Naive B cell (primary cell): ENCODE data around the gene SMC3. TPM values are rescaled to one million over a fixed set of nuclear protein-coding genes. Genes with fewer than 3 reads are reported as not detected.
"Not testable (repeated sequence)": the region's sequence is repeated elsewhere in the genome, so short reads cannot be mapped to it uniquely, and the experiment has no call there.

Experiments used
- ATAC-seq, 2 donors: fragments of 150-1000 bp; cut with Tn5 transposase; 2 replicates each; pipeline ENCODE4 v1.10.0; 2021; ENCODE audit warnings: low read depth in 2 of 2, mild to moderate bottlenecking in 2 of 2, moderate library complexity in 2 of 2
- DNase-seq: peaks from one replicate; pipeline ENCODE4 v3.0.0; 2022
- H3K27ac Mint-ChIP-seq, 6 donors: one replicate each; pipeline ENCODE4 v1.8.0; 2020 to 2022; ENCODE audit warnings: mild to moderate bottlenecking in 6 of 6, mixed read lengths in 6 of 6, moderate library complexity in 5 of 6, inconsistent platforms in 2 of 6
- H3K27me3 Mint-ChIP-seq, 3 donors: one replicate each; pipeline ENCODE4 v1.8.0; 2021 to 2022; ENCODE audit warnings: mixed read lengths in 3 of 3, mild to moderate bottlenecking in 1 of 3
- H3K36me3 Mint-ChIP-seq, 2 donors: one replicate each; pipeline ENCODE4 v1.8.0; 2020 to 2022; ENCODE audit warnings: mixed read lengths in 2 of 2, inconsistent platforms in 1 of 2, mild to moderate bottlenecking in 1 of 2
- H3K4me1 Mint-ChIP-seq, 3 donors: one replicate each; pipeline ENCODE4 v1.8.0; 2020 to 2022; ENCODE audit warnings: mixed read lengths in 3 of 3, inconsistent platforms in 1 of 3, mild to moderate bottlenecking in 1 of 3, moderate library complexity in 1 of 3
- H3K4me3 Mint-ChIP-seq, 8 donors: one replicate each; pipeline ENCODE4 v1.8.0; 2020 to 2022; ENCODE audit warnings: mild to moderate bottlenecking in 8 of 8, mixed read lengths in 8 of 8, moderate library complexity in 8 of 8, inconsistent platforms in 2 of 8
- H3K9me3 Mint-ChIP-seq, 7 donors: one replicate each; pipeline ENCODE4 v1.8.0; 2020 to 2022; ENCODE audit warnings: mixed read lengths in 7 of 7, mild to moderate bottlenecking in 5 of 7, inconsistent platforms in 2 of 7, moderate library complexity in 1 of 7
- polyA plus RNA-seq, 6 donors: library from polyadenylated mRNA; unstranded; fragments of 300-500 nt; fragmentation: Illumina TruSeq; gene quantifications; one replicate each; pipeline ENCODE4 v1.2.3, GENCODE V29; 2021; ENCODE audit warnings: low read depth in 6 of 6

Gene SMC3
- polyA plus RNA-seq = 100 to 1,000 TPM in 1 of 6 donors, 10 to 100 TPM in 5; 27.4 to 101 (median 85.4) TPM

DNA sequence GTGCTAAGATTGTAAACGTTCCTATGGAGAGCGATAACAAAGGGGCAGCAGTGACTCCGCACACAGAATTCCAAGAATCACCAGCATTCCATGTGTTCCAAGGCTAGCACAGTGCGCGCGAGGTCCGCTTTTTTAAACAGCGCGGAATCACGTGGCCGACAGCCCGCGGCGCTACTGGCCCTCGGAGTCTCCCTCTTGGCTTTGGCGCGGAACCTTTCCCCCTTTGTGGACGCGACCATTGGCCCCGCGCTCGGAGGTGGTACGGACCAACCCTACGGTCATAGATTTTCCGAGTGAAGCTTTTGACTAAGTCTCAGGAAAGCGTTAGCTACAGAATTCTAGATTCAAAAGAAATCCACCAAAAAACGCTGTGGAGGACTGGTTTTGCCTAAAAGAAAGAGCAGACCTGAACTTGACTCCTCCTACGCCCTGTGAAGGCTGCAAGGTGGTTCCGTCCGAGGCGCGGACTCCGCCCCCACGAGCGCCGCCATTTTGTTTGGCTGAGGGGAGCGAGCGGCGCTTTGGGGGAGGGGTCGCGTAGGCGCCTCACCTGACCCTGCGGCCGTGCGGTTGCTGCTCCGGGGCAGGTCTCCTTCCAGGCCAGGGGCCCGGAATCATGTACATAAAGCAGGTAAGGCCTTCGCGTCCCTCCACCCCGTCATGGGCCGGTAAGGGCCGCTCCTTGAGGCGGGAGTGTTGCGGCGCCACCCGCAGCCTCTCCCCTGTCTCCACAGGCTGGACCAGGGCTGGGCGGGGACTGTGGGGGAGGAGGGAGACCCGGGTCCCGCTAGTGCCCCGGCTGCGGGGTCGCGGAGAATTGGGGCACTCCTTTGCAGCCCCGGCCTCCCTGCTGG is at the start of gene SMC3:
SMC3 (plus strand) TSS at position 495 of the 854 bp plus-strand sequence; CDS start at position 617, 122 bp downstream.
- Mint-ChIP-seq H3K27me3 (peaks cover 3 to 17% (median 11%) of the 10 kb centered on the region in 3 donors), H3K9me3 (no peaks in the 10 kb centered on the region), H3K27ac (peak within 1 kb of the TSS; percentile 98 to 99 (median 98)), H3K4me1 (peaks cover 21 to 41% (median 22%) of the 10 kb centered on the region in 3 donors), H3K36me3 (peaks cover 5 to 9% of the 10 kb centered on the region in 2 donors), H3K4me3 (peak within 1 kb of the TSS; percentile 96 to 98 (median 97))
- peak; percentile 95 for DNase-seq
- peak; percentile 81 to 82 for ATAC-seq

GRCh38 chr10:110522365-110522988 is 45.0 kb upstream of the SMC3 start:
- H3K4me3 Mint-ChIP-seq = no peak overlapping the region
- H3K27me3 Mint-ChIP-seq = peaks cover 0 to 15% (median 10%) of the 10 kb centered on the region in 3 donors
- no peak for DNase-seq
- ATAC-seq = no peak
- H3K9me3 Mint-ChIP-seq = no peaks in the 10 kb centered on the region
- no peaks in the 10 kb centered on the region for H3K4me1 Mint-ChIP-seq
- peak overlapping the region in 1 of 6 donors; percentile 12 for H3K27ac Mint-ChIP-seq
- no peaks in the 10 kb centered on the region for H3K36me3 Mint-ChIP-seq

- Mint-ChIP-seq H3K27ac (no peak overlapping the region), H3K4me1 (peaks cover under 1 to 10% (median 4%) of the 10 kb centered on the region in 3 donors), H3K36me3 (no peaks in the 10 kb centered on the region), H3K9me3 (no peaks in the 10 kb centered on the region), H3K4me3 (peak overlapping the region in 1 of 8 donors; percentile 37), H3K27me3 (peaks cover 0 to 15% (median 10%) of the 10 kb centered on the region in 3 donors)
- DNase-seq = no peak
- no peak for ATAC-seq
Observed at GRCh38 chr10:110523736-110524135, 43.8 kb upstream of the SMC3 start.

DNA sequence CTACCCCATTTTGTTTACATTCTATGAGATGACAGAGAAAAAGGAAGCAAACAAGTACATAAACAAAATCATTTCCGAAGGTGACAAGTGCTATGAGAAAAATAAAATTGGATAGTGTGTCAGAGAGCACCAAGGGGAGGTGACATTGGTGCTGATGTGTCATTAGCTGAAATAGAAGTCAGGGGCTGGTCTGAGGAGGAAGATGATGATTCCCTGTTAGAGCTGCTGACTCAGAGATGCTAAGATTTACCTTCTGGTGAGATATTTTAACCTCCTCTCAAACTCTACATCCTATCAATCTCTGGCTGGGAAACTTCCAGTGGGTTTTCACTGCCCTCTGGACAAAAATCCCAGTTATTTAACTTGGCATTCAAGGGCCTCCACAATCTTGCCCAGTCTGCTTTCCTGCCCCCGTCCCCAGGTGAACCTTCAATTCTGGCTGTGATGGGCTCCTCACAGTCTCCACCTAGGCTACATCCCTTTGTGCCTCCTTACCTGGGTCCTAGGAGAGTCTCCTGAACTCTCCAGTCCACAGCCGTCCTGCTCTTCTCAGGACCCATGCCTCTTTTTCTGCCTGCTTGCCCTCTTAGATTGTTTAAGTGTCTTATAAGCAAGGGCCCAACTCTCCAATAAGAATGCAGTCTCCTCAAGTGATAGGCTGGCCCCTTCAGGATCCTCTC is 43.2 kb upstream of the SMC3 start:
- Mint-ChIP-seq H3K4me1 (peaks cover 6 to 16% (median 8%) of the 10 kb centered on the region in 3 donors), H3K36me3 (no peaks in the 10 kb centered on the region), H3K9me3 (no peaks in the 10 kb centered on the region), H3K27me3 (peaks cover 4 to 15% (median 10%) of the 10 kb centered on the region in 3 donors), H3K4me3 (peak overlapping the region in 1 of 8 donors; percentile 31), H3K27ac (peak overlapping the region in 2 of 6 donors; percentile 7 to 73)
- no peak for DNase-seq
- ATAC-seq = no peak

GRCh38 chr10:110524859-110525232 is 42.6 kb upstream of the SMC3 start:
- H3K4me3 Mint-ChIP-seq = peak overlapping the region in 1 of 8 donors; percentile 31
- peaks cover 11 to 21% (median 12%) of the 10 kb centered on the region in 3 donors for H3K4me1 Mint-ChIP-seq
- no peaks in the 10 kb centered on the region for H3K9me3 Mint-ChIP-seq
- H3K27ac Mint-ChIP-seq = no peak overlapping the region
- no peak for ATAC-seq
- DNase-seq = no peak
- H3K36me3 Mint-ChIP-seq = no peaks in the 10 kb centered on the region
- peaks cover 4 to 15% (median 10%) of the 10 kb centered on the region in 3 donors for H3K27me3 Mint-ChIP-seq

- Mint-ChIP-seq H3K4me3 (peak overlapping the region in 1 of 8 donors; percentile 22), H3K27ac (peak overlapping the region in 2 of 6 donors; percentile 65 to 86), H3K9me3 (no peaks in the 10 kb centered on the region), H3K27me3 (peaks cover 4 to 15% (median 10%) of the 10 kb centered on the region in 3 donors), H3K36me3 (no peaks in the 10 kb centered on the region), H3K4me1 (peaks cover 12 to 22% (median 18%) of the 10 kb centered on the region in 3 donors)
- ATAC-seq = no peak
- DNase-seq = no peak
Observed at GRCh38 chr10:110525349-110526260, 41.9 kb upstream of the SMC3 start.

- DNase-seq = no peak
Observed at GRCh38 chr10:110527731-110528171, 39.7 kb upstream of the SMC3 start.

DNA sequence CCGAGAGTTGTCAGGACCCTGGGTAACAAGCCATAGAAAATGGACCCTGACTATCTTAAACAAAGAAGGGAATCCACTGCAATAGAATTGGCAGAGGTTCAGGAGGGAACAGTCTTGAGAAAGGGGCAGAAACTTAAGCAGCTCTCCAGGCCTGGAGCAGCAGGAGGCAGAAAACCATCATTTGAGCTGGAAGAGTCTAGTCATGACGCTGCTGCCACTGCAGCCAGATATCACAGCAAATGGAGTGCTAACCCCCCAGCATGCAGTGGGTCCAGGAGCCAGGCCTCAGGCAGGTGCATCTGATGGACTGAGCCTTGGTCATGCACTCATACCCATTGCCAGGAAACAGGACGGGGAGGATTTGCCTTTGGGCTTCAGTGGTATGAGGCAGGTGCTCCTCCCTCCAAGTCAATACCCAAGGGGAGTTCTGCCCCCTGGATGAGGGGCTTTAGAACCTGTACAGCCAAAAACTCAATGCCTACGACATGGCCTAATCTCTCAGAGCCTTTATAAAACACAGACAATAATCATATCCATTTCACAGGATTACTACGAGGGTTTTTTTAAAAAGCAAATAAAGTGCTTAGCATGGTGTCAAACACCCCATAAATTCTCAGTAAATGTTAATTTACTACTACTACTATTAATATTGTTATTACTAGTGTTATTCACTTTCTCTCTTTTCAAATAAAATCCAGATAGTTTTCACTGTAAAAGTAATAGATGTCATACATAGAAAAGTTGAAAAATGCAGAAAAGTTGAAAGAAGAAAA is 39.1 kb upstream of the SMC3 start:
- peaks cover 4 to 15% (median 10%) of the 10 kb centered on the region in 3 donors for H3K27me3 Mint-ChIP-seq
- H3K27ac Mint-ChIP-seq = peak overlapping the region in 1 of 6 donors; percentile 41
- peak overlapping the region in 2 of 8 donors; percentile 23 to 70 for H3K4me3 Mint-ChIP-seq
- H3K36me3 Mint-ChIP-seq = no peaks in the 10 kb centered on the region
- H3K9me3 Mint-ChIP-seq = no peaks in the 10 kb centered on the region
- H3K4me1 Mint-ChIP-seq = peaks cover 12 to 26% (median 18%) of the 10 kb centered on the region in 3 donors
- ATAC-seq (no peak), DNase-seq (no peak)

More at GRCh38 chr10:110527731-110528171, 39.7 kb upstream of the SMC3 start:
- H3K4me3 Mint-ChIP-seq = no peak overlapping the region
- H3K4me1 Mint-ChIP-seq = peaks cover 12 to 26% (median 18%) of the 10 kb centered on the region in 3 donors
- no peaks in the 10 kb centered on the region for H3K9me3 Mint-ChIP-seq
- ATAC-seq = no peak
- peak overlapping the region in 1 of 6 donors; percentile 41 for H3K27ac Mint-ChIP-seq
- no peaks in the 10 kb centered on the region for H3K36me3 Mint-ChIP-seq
- peaks cover 4 to 15% (median 10%) of the 10 kb centered on the region in 3 donors for H3K27me3 Mint-ChIP-seq

DNA sequence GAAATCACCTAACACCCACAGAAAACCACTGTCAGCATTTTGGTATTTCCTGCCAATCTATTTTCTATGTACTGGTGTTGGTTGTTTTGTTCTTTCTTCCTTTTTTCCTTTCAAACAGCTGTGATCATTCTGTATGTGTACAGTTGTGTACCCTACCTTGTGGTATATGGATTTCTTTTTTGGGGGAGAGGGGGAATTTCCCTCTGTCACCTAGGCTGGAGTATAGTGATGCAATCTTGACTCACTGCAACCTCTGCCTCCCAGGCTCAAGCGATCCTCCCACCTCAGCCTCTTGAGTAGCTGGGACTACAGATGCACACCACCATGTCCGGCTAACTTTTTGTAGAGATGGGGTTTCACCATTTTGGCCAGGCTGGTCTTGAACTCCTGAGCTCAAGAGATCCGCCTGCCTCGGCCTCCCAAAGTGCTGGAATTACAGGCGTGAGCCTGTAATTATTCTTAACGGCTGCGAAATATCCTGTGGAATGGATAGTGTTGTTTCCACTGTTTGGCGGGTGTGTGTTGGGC is 38.4 kb upstream of the SMC3 start:
- Mint-ChIP-seq H3K4me1 (peaks cover 12 to 26% (median 18%) of the 10 kb centered on the region in 3 donors), H3K27me3 (peaks cover 4 to 15% (median 8%) of the 10 kb centered on the region in 3 donors), H3K27ac (peak overlapping the region in 1 of 6 donors; percentile 47), H3K4me3 (peak overlapping the region in 4 of 8 donors; percentile 23 to 70 (median 42))
- not testable (repeated sequence) for DNase-seq, H3K36me3 Mint-ChIP-seq, H3K9me3 Mint-ChIP-seq
- peak; percentile 32 to 49 for ATAC-seq

DNA sequence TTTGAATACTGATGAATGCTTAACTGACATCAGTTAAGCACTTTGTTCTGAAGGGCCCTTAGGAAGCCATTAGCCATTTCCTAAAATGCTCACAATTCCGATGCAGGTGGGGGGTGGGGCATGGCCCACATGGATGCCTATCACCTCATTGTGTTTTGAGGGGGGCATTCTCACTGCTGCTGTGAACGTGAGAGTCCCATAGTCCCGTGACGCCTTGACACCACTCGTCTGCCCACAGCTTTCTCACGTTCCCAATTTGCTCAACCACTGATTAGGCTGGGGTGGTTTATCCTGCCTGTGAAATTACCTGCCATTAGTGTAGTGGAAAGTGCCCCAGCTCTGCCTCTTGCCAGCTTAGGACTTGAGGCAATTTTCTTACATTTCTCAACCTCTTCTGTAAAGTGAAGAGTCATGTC is 37.9 kb upstream of the SMC3 start:
- Mint-ChIP-seq H3K4me1 (peaks cover 17 to 29% (median 21%) of the 10 kb centered on the region in 3 donors), H3K27ac (peak overlapping the region in 2 of 6 donors; percentile 32 to 53), H3K9me3 (no peaks in the 10 kb centered on the region), H3K27me3 (peaks cover 2 to 15% (median 4%) of the 10 kb centered on the region in 3 donors), H3K4me3 (peak overlapping the region in 2 of 8 donors; percentile 41 to 63), H3K36me3 (no peaks in the 10 kb centered on the region)
- ATAC-seq (no peak), DNase-seq (no peak)

DNA sequence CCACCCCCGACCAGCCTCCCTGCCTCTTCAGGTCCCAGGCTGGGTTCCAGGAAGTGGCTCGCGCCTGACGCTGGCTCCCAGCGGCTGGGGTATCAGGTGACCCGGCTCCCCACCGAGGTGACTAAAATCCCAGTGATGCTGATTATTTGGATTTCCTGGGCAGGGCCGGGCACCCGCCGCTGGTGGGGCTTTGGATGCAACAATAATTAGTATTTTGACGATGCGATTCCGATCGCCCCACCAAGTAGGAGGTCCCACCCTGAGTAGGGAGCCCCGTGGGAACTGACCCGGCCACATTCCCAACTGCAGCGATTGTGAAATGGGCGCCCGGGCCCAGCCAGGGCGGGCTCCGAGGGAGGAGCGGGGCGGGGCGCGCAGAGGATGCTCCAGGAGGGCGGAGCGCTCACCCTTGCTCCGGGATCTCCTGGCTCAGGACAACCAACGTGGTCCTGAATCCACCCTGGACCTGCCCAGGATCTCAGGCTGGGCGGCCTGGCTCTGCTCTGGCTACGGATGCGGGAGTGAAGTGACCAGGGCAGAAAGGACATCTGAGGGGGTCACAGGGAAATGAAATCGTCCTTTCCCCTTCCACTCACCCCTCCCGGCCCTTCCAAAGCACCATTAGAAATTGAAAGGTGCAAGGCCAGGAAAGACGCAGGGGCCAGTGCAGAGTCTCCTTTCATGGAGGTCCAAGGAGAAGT is 37.2 kb upstream of the SMC3 start:
- H3K27me3 Mint-ChIP-seq = peaks cover 0 to 14% (median 4%) of the 10 kb centered on the region in 3 donors
- no peaks in the 10 kb centered on the region for H3K36me3 Mint-ChIP-seq
- peaks cover 21 to 33% (median 28%) of the 10 kb centered on the region in 3 donors for H3K4me1 Mint-ChIP-seq
- ATAC-seq (no peak), DNase-seq (no peak)
- H3K27ac Mint-ChIP-seq = peak overlapping the region in 2 of 6 donors; percentile 47 to 91
- no peaks in the 10 kb centered on the region for H3K9me3 Mint-ChIP-seq
- peak overlapping the region in 5 of 8 donors; percentile 15 to 65 (median 41) for H3K4me3 Mint-ChIP-seq
